T-helper 1 cell treated with Interleukin-12 subunit alpha and Interleukin-12 subunit beta and Interleukin-4 antibody, amounts not matched to agents 30 μg/mL and 1 μg/mL, for 36 hours (primary cell): ENCODE results near the gene ISG20L2.

Source experiments
- H3K27ac Mint-ChIP-seq: one replicate; pipeline ENCODE4 v1.8.0; 2021; ENCODE audit warnings: mild to moderate bottlenecking, mixed read lengths
- H3K27me3 Mint-ChIP-seq: one replicate; pipeline ENCODE4 v1.8.0; 2021; ENCODE audit warnings: low read depth, mixed read lengths
- H3K36me3 Mint-ChIP-seq: one replicate; pipeline ENCODE4 v1.8.0; 2021; ENCODE audit warnings: low read depth, mixed read lengths
- H3K4me1 Mint-ChIP-seq: one replicate; pipeline ENCODE4 v1.8.0; 2021; ENCODE audit warnings: low read depth, mixed read lengths
- H3K4me3 Mint-ChIP-seq: one replicate; pipeline ENCODE4 v1.8.0; 2021; ENCODE audit warnings: mild to moderate bottlenecking, moderate library complexity, mixed read lengths
- H3K9me3 Mint-ChIP-seq: one replicate; pipeline ENCODE4 v1.8.0; 2021; ENCODE audit warnings: mixed read lengths

ISG20L2 gene

GRCh38 chr1:156709031-156709430 lies 19.5 kb downstream of the ISG20L2 start:
- Mint-ChIP-seq H3K4me1 (peaks cover 17% of the 10 kb centered on the region), H3K4me3 (no peak overlapping the region), H3K27ac (no peak overlapping the region), H3K36me3 (peaks cover 1% of the 10 kb centered on the region), H3K27me3 (peaks cover 27% of the 10 kb centered on the region), H3K9me3 (no peaks in the 10 kb centered on the region)

GRCh38 chr1:156708218-156708661 lies 20.3 kb downstream of the ISG20L2 start:
- H3K27ac Mint-ChIP-seq, result no peak overlapping the region
- peaks cover 1% of the 10 kb centered on the region for H3K36me3 Mint-ChIP-seq
- H3K4me3 Mint-ChIP-seq, result no peak overlapping the region
- H3K27me3 Mint-ChIP-seq, result peaks cover 35% of the 10 kb centered on the region
- peaks cover 17% of the 10 kb centered on the region for H3K4me1 Mint-ChIP-seq
- no peaks in the 10 kb centered on the region for H3K9me3 Mint-ChIP-seq

GRCh38 chr1:156707417-156708217 lies 20.9 kb downstream of the ISG20L2 start:
- Mint-ChIP-seq H3K9me3 (no peaks in the 10 kb centered on the region), H3K4me1 (peaks cover 17% of the 10 kb centered on the region), H3K4me3 (no peak overlapping the region), H3K27me3 (peaks cover 42% of the 10 kb centered on the region), H3K27ac (no peak overlapping the region), H3K36me3 (peaks cover 1% of the 10 kb centered on the region)

- H3K27me3 Mint-ChIP-seq, result peaks cover 46% of the 10 kb centered on the region
- no peak overlapping the region for H3K27ac Mint-ChIP-seq
- H3K36me3 Mint-ChIP-seq, result peaks cover 1% of the 10 kb centered on the region
- H3K4me1 Mint-ChIP-seq, result peaks cover 17% of the 10 kb centered on the region
- no peaks in the 10 kb centered on the region for H3K9me3 Mint-ChIP-seq
- H3K4me3 Mint-ChIP-seq, result peak overlapping the region; percentile 84
Observed at GRCh38 chr1:156706657-156707416, 21.7 kb downstream of the ISG20L2 start.

- Mint-ChIP-seq H3K36me3 (peaks cover 1% of the 10 kb centered on the region), H3K27me3 (peaks cover 46% of the 10 kb centered on the region), H3K27ac (peak overlapping the region; percentile 62), H3K9me3 (no peaks in the 10 kb centered on the region), H3K4me1 (peaks cover 17% of the 10 kb centered on the region), H3K4me3 (peak overlapping the region; percentile 84)
Observed at GRCh38 chr1:156705918-156706656, 22.5 kb downstream of the ISG20L2 start.

GRCh38 chr1:156705321-156705917 lies 23.1 kb downstream of the ISG20L2 start, which contains the start of gene CRABP2:
Gene CRABP2, minus strand, starts transcription at chr1:156705583. Its CDS starts 137 bp downstream, at chr1:156705446.
- Mint-ChIP-seq H3K9me3 (no peaks in the 10 kb centered on the region), H3K4me3 (peak within 1 kb of the TSS; percentile 84), H3K27me3 (peaks cover 46% of the 10 kb centered on the region), H3K36me3 (peaks cover 1% of the 10 kb centered on the region), H3K27ac (peak within 1 kb of the TSS; percentile 62), H3K4me1 (peaks cover 17% of the 10 kb centered on the region)

GRCh38 chr1:156704930-156705320 lies 23.6 kb downstream of the ISG20L2 start:
- Mint-ChIP-seq H3K4me1 (peaks cover 17% of the 10 kb centered on the region), H3K4me3 (peak overlapping the region; percentile 28), H3K9me3 (no peaks in the 10 kb centered on the region), H3K36me3 (peaks cover 1% of the 10 kb centered on the region), H3K27me3 (peaks cover 46% of the 10 kb centered on the region), H3K27ac (no peak overlapping the region)

GRCh38 chr1:156704166-156704711 lies 24.3 kb downstream of the ISG20L2 start:
- Mint-ChIP-seq H3K36me3 (peaks cover 1% of the 10 kb centered on the region), H3K9me3 (no peaks in the 10 kb centered on the region), H3K27me3 (peaks cover 50% of the 10 kb centered on the region), H3K27ac (no peak overlapping the region), H3K4me1 (peaks cover 17% of the 10 kb centered on the region), H3K4me3 (no peak overlapping the region)

- H3K4me3 Mint-ChIP-seq, result no peak overlapping the region
Observed at GRCh38 chr1:156703741-156704140, 24.8 kb downstream of the ISG20L2 start.

GRCh38 chr1:156703336-156703735 lies 25.2 kb downstream of the ISG20L2 start:
- H3K9me3 Mint-ChIP-seq, result no peaks in the 10 kb centered on the region
- peaks cover 58% of the 10 kb centered on the region for H3K27me3 Mint-ChIP-seq
- peaks cover 17% of the 10 kb centered on the region for H3K4me1 Mint-ChIP-seq
- no peak overlapping the region for H3K27ac Mint-ChIP-seq
- H3K36me3 Mint-ChIP-seq, result peaks cover 1% of the 10 kb centered on the region
- no peak overlapping the region for H3K4me3 Mint-ChIP-seq

More at GRCh38 chr1:156703741-156704140, 24.8 kb downstream of the ISG20L2 start:
- H3K4me1 Mint-ChIP-seq, result peaks cover 17% of the 10 kb centered on the region
- peaks cover 54% of the 10 kb centered on the region for H3K27me3 Mint-ChIP-seq
- H3K9me3 Mint-ChIP-seq, result no peaks in the 10 kb centered on the region
- H3K36me3 Mint-ChIP-seq, result peaks cover 2% of the 10 kb centered on the region
- H3K27ac Mint-ChIP-seq, result no peak overlapping the region

GRCh38 chr1:156700736-156701531 lies 27.6 kb downstream of the ISG20L2 start:
- H3K4me3 Mint-ChIP-seq, result no peak overlapping the region
- no peak overlapping the region for H3K27ac Mint-ChIP-seq
- H3K4me1 Mint-ChIP-seq, result peaks cover 7% of the 10 kb centered on the region
- no peaks in the 10 kb centered on the region for H3K9me3 Mint-ChIP-seq
- H3K27me3 Mint-ChIP-seq, result peaks cover 60% of the 10 kb centered on the region
- peaks cover 1% of the 10 kb centered on the region for H3K36me3 Mint-ChIP-seq

- H3K36me3 Mint-ChIP-seq, result peaks cover 1% of the 10 kb centered on the region
- H3K4me3 Mint-ChIP-seq, result no peak overlapping the region
- H3K27me3 Mint-ChIP-seq, result peaks cover 50% of the 10 kb centered on the region
- H3K27ac Mint-ChIP-seq, result no peak overlapping the region
- no peaks in the 10 kb centered on the region for H3K9me3 Mint-ChIP-seq
- H3K4me1 Mint-ChIP-seq, result no peaks in the 10 kb centered on the region
Observed at GRCh38 chr1:156698995-156699394, 29.6 kb downstream of the ISG20L2 start.

- H3K27me3 Mint-ChIP-seq, result peaks cover 50% of the 10 kb centered on the region
- no peak overlapping the region for H3K4me3 Mint-ChIP-seq
- H3K27ac Mint-ChIP-seq, result no peak overlapping the region
Observed at GRCh38 chr1:156697481-156697880, 31.1 kb downstream of the ISG20L2 start.

More at GRCh38 chr1:156697481-156697880, 31.1 kb downstream of the ISG20L2 start:
- Mint-ChIP-seq H3K9me3 (no peaks in the 10 kb centered on the region), H3K4me1 (peaks cover 8% of the 10 kb centered on the region), H3K36me3 (peaks cover 3% of the 10 kb centered on the region)
